Tibial nerve (tissue), 3 donors: Measurements from ENCODE around the gene POMGNT2.

Source experiments
- CTCF ChIP-seq, 5 experiments: fragments of 200-600 bp in 3 of 5; fragments of 450-650 bp in 2 of 5; sonication (generic) in 3 of 5; IDR thresholded peaks; one replicate each; pipeline ENCODE4 v1.5.1; 2016 to 2019; ENCODE audit warnings: antibody characterized with exemption in 5 of 5, mild to moderate bottlenecking in 3 of 5, moderate library complexity in 2 of 5
- POLR2A ChIP-seq, 2 donors: fragments of 450-650 bp; IDR thresholded peaks; one replicate each; pipeline ENCODE4 v1.6.1; 2017; ENCODE audit warnings: antibody characterized with exemption in 2 of 2, mild to moderate bottlenecking in 2 of 2, moderate library complexity in 2 of 2

GRCh38 chr3:43093006-43093405 lies 12.9 kb downstream of the POMGNT2 start:
- no peak for TF ChIP-seq CTCF (IDR thresholded peaks at IDR 0.05)
- no peak for TF ChIP-seq POLR2A (IDR thresholded peaks at IDR 0.05)
